Osteocyte (in vitro differentiated cells): Measurements from ENCODE around the gene RRP1B. TPM values are rescaled to one million over a fixed set of nuclear protein-coding genes. Genes with fewer than 3 reads are reported as not detected.

Experiments
- DNase-seq: peaks from one replicate; pipeline ENCODE4 v3.0.0; 2021; ENCODE audit warnings: mixed read lengths; ENCODE audit not compliant: unreplicated experiment; ENCODE audit errors: extremely low spot score
- H3K27ac Mint-ChIP-seq: one replicate; pipeline ENCODE4 v1.8.0; 2021; ENCODE audit warnings: mild to moderate bottlenecking, mixed read lengths; ENCODE audit not compliant: unreplicated experiment
- H3K27me3 Mint-ChIP-seq: one replicate; pipeline ENCODE4 v1.8.0; 2021; ENCODE audit warnings: mixed read lengths; ENCODE audit not compliant: unreplicated experiment
- H3K36me3 Mint-ChIP-seq: one replicate; pipeline ENCODE4 v1.8.0; 2021; ENCODE audit warnings: mixed read lengths; ENCODE audit not compliant: unreplicated experiment
- H3K4me1 Mint-ChIP-seq: one replicate; pipeline ENCODE4 v1.8.0; 2021; ENCODE audit warnings: mixed read lengths; ENCODE audit not compliant: unreplicated experiment
- H3K4me3 Mint-ChIP-seq: one replicate; pipeline ENCODE4 v1.8.0; 2021; ENCODE audit warnings: mild to moderate bottlenecking, moderate library complexity, mixed read lengths; ENCODE audit not compliant: unreplicated experiment
- H3K9me3 Mint-ChIP-seq: one replicate; pipeline ENCODE4 v1.8.0; 2021; ENCODE audit warnings: mixed read lengths; ENCODE audit not compliant: unreplicated experiment
- CTCF ChIP-seq: fragments of 200-600 bp; sonication (generic); IDR thresholded peaks from 2 replicates; pipeline ENCODE4 v1.5.0; 2021; ENCODE audit warnings: antibody characterized with exemption, mild to moderate bottlenecking, moderate library complexity
- total RNA-seq: library from RNA; stranded (reverse); gene quantifications from 2 replicates; pipeline ENCODE4 v1.2.1, GENCODE V29; 2021

Gene RRP1B
- total RNA-seq, 1 donor from 2014 or later: 26.0 TPM

GRCh38 chr21:43632373-43632905 is 26.9 kb upstream of the RRP1B start:
- no peaks in the 10 kb centered on the region for H3K27me3 Mint-ChIP-seq
- H3K4me1 Mint-ChIP-seq: no peaks in the 10 kb centered on the region
- no peak for TF ChIP-seq CTCF
- DNase-seq: no peak
- H3K4me3 Mint-ChIP-seq: no peak overlapping the region
- H3K27ac Mint-ChIP-seq: no peak overlapping the region
- peaks cover 6% of the 10 kb centered on the region for H3K9me3 Mint-ChIP-seq
- H3K36me3 Mint-ChIP-seq: peaks cover 19% of the 10 kb centered on the region

- Mint-ChIP-seq H3K4me1 (no peaks in the 10 kb centered on the region), H3K4me3 (no peak overlapping the region), H3K27me3 (no peaks in the 10 kb centered on the region), H3K27ac (no peak overlapping the region), H3K9me3 (no peaks in the 10 kb centered on the region), H3K36me3 (peaks cover 6% of the 10 kb centered on the region)
- DNase-seq: no peak
- TF ChIP-seq CTCF: no peak
These were observed 24.7 kb upstream of the RRP1B start for GRCh38 chr21:43634618-43635017.

- TF ChIP-seq CTCF: no peak
- Mint-ChIP-seq H3K9me3 (no peaks in the 10 kb centered on the region), H3K36me3 (peaks cover 2% of the 10 kb centered on the region), H3K4me3 (no peak overlapping the region), H3K27me3 (no peaks in the 10 kb centered on the region), H3K27ac (no peak overlapping the region), H3K4me1 (no peaks in the 10 kb centered on the region)
- no peak for DNase-seq
These were observed 23.9 kb upstream of the RRP1B start for GRCh38 chr21:43635436-43635835.

GRCh38 chr21:43637530-43638158 is 21.7 kb upstream of the RRP1B start:
- no peak for TF ChIP-seq CTCF
- peaks cover 1% of the 10 kb centered on the region for H3K36me3 Mint-ChIP-seq
- no peak for DNase-seq
- H3K4me3 Mint-ChIP-seq: no peak overlapping the region
- H3K9me3 Mint-ChIP-seq: no peaks in the 10 kb centered on the region
- no peaks in the 10 kb centered on the region for H3K27me3 Mint-ChIP-seq
- H3K27ac Mint-ChIP-seq: no peak overlapping the region
- H3K4me1 Mint-ChIP-seq: no peaks in the 10 kb centered on the region

GRCh38 chr21:43639470-43640353 is 19.6 kb upstream of the RRP1B start:
- H3K4me3 Mint-ChIP-seq: no peak overlapping the region
- H3K27me3 Mint-ChIP-seq: no peaks in the 10 kb centered on the region
- peak overlapping the region; percentile 47 for H3K27ac Mint-ChIP-seq
- peaks cover 1% of the 10 kb centered on the region for H3K36me3 Mint-ChIP-seq
- H3K9me3 Mint-ChIP-seq: no peaks in the 10 kb centered on the region
- TF ChIP-seq CTCF: no peak
- peaks cover 8% of the 10 kb centered on the region for H3K4me1 Mint-ChIP-seq
- DNase-seq: no peak
